T-helper 2 cell treated with Interferon-gamma antibody and Interleukin-4, amounts not matched to agents 5 μg/mL and 100 μg/mL, for 36 hours (primary cell): ENCODE data around the gene GRK2.

Source experiments
- DNase-seq: peaks from one replicate; pipeline ENCODE4 v3.0.0; 2021; ENCODE audit warnings: low spot score
- H3K27ac Mint-ChIP-seq: one replicate; pipeline ENCODE4 v1.8.0; 2021; ENCODE audit warnings: mild to moderate bottlenecking, mixed read lengths
- H3K27me3 Mint-ChIP-seq: one replicate; pipeline ENCODE4 v1.8.0; 2021; ENCODE audit warnings: low read depth, mixed read lengths
- H3K36me3 Mint-ChIP-seq: one replicate; pipeline ENCODE4 v1.8.0; 2021; ENCODE audit warnings: low read depth, mixed read lengths
- H3K4me1 Mint-ChIP-seq: one replicate; pipeline ENCODE4 v1.8.0; 2021; ENCODE audit warnings: low read depth, mixed read lengths
- H3K4me3 Mint-ChIP-seq: one replicate; pipeline ENCODE4 v1.8.0; 2022; ENCODE audit warnings: mild to moderate bottlenecking, moderate library complexity, mixed read lengths
- H3K9me3 Mint-ChIP-seq: one replicate; pipeline ENCODE4 v1.8.0; 2021; ENCODE audit warnings: mixed read lengths

Gene GRK2

DNA sequence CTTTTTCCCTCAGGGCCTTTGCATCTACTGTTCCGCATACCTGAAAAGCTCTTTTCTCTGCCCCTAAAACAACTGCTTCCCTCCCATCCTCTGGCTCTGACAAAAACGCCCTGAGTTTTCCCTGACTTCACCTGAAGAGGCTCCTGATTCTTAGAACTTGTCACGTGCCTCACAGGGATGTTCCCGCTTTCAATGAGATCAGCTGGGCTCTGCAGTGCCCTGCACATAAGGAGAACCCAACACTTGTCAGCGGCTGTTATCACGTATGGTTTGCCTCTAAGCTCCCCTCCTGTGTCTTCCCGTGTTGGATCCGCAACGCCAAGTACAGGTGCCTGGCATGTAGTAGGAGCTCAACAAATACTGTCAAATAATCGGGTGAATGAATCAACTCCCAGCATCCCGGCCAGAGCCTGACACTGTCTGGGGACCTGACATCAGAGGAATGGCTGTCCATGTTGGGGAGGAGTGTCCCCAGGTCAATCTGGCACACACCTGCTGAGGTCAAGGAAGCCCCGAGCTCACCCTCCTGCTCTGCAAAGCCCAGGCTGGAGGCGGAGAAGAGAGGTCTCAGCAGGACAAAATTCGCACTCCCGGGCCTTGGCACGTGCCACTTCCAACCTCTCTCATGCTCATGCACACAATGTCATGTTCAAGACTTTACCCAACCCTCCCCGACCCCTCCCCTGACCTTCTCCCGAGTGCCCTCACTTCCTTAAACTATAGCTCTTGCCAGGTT is 4.2 kb upstream of the GRK2 start:
- H3K4me1 Mint-ChIP-seq: peaks cover 38% of the 10 kb centered on the region
- DNase-seq: no peak
- H3K4me3 Mint-ChIP-seq: peak overlapping the region; percentile 74
- no peaks in the 10 kb centered on the region for H3K9me3 Mint-ChIP-seq
- no peaks in the 10 kb centered on the region for H3K27me3 Mint-ChIP-seq
- peaks cover 8% of the 10 kb centered on the region for H3K36me3 Mint-ChIP-seq
- peak overlapping the region; percentile 81 for H3K27ac Mint-ChIP-seq

DNA sequence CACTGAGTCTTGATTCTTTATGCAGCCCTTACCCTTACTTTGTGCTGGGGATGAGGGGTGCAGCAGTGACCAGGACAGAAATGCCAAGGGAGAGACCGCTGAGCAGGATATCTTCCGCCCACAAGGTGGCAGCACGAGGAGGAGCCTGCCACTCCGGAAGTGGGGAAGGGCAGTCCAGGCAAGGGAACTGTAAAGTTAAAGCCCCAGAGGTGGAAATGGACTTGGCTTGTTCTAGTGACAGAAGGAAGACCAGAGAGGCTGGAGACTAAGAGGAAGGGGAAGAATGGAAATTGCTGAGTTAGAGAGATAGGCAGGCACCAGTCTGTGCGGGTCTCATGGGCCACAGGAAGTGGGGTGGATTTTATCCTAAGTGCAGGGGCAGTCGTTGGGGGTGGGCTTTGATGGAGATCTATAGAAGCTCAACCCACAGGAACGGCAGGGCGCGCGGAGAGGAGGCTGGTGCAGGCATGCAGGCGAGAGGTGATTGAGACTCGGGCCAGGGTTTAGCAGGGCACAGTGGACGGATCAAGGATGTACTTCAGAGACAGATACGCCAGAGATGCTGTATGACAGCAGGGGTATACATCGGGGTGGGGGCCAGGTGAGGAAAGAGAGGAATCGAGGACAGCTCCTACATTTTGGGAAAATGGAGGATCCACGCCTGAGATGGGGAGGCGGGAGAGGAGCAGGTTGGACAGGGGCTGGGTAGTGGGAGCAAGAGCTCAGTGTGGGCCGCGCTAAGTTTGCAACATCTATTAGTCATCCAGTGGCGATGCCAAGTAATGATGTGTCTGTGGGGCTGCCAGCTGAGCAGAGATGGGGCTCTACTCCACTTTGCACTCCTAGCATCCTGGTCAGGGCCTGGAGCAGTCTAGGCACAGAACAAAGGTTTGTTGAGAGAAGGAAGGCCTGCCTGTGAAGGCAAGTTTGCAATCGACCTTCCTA is 3.3 kb upstream of the GRK2 start:
- H3K4me3 Mint-ChIP-seq: peak overlapping the region; percentile 70
- H3K4me1 Mint-ChIP-seq: peaks cover 38% of the 10 kb centered on the region
- peaks cover 14% of the 10 kb centered on the region for H3K36me3 Mint-ChIP-seq
- H3K27me3 Mint-ChIP-seq: no peaks in the 10 kb centered on the region
- no peaks in the 10 kb centered on the region for H3K9me3 Mint-ChIP-seq
- peak overlapping the region; percentile 81 for H3K27ac Mint-ChIP-seq
- peak; percentile 72 for DNase-seq

DNA sequence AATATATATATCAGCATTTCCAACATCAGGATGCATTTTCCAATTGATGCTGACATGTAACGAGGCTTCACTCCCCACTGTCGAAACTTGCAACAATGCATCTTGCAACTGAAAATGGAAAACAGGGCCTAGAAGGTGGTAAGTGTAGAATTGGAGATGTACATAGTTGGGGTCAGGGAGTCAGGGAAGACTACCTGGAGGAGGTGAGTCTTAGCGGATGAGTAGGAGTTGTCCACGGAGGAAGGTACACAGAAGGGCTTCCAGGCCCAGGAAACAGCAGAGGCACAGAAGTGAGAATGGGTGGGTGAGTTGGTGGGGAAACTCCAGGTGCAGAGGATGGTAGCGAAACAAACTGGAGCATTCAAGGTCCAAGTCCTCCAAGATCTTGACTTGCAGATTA is 2.0 kb upstream of the GRK2 start:
- peak overlapping the region; percentile 29 for H3K4me3 Mint-ChIP-seq
- H3K36me3 Mint-ChIP-seq: peaks cover 25% of the 10 kb centered on the region
- no peaks in the 10 kb centered on the region for H3K27me3 Mint-ChIP-seq
- H3K4me1 Mint-ChIP-seq: peaks cover 38% of the 10 kb centered on the region
- H3K27ac Mint-ChIP-seq: peak overlapping the region; percentile 50
- DNase-seq: no peak
- H3K9me3 Mint-ChIP-seq: no peaks in the 10 kb centered on the region

DNA sequence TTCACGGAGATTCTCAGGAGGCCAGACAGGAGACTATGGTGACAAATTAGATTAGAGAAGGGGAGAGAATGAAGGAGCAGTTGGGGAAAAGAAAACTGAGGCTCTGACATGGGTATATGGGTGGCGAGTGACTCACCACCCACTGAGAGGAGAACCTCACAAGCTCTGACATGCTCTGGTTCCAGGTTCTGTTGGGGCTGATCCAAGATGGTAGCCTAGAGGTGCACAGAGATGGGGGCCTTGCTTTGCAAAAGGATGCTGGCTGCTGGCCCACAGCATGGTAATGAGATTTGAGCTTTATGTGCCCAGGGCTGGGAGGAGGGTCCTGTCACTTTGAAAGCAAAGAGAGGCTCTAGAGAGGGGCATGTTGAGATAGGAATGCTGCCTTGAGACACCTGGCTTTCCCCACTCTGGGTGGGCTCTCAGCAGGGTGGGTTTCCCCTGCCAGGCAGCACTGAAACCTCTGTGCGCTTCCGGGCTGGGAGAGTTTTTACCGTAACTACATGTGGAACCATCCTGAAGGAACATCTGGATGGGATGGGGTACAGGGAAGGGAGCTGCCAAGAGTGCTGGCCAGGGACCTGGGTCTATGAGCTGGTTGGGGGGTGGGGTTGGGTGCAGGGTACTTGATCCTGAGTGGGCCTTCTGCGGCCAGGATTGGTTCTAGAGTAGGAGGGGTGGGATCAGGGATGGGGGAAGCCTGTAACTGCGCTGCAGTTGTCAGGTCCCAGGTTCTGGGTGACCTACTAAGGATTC is 1.2 kb upstream of the GRK2 start:
- H3K27ac Mint-ChIP-seq: peak overlapping the region; percentile 58
- peaks cover 33% of the 10 kb centered on the region for H3K36me3 Mint-ChIP-seq

DNA sequence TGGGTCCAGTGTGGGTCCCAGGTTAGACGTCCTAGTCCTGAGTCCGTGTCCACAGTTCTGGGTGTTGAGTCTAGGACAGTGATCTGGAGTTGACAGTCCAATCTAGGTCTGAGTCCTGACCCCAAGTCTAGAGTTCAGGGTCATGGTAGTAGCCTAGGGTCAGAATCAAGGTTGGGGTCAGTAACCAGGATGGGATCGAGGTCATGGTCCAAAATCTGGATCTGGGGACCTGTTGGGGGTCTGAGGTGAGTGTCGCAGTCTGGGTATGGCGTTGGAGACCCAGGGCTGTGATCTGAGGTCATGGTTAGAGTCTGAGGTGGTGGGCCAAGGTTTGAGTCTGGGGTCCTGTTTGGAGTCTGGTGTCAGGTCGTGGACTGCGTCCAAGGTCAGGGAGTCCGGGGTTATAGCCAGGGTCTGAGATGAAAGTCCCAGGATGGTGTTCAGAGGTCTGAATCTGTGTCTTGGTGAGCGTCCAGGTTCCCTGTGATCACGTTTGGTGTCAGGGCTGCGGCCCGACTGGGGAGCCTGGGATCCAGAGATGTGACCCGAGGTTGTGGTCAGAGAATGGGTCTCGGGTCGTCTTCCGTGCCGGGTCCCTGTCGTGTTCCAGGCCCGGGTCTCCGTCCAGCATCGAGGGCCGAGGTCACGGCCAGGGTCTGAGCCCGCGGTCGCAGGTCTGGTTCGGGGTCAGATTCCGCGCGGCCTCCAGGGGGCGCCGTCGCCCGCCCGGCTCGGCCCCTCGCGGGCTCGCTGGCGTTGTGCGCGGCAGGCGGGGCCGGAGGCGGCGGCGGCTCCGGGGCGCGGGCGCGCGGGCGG is 432 bp upstream of the GRK2 start:
- Mint-ChIP-seq H3K36me3 (peaks cover 41% of the 10 kb centered on the region), H3K27ac (peak overlapping the region; percentile 77), H3K9me3 (no peaks in the 10 kb centered on the region), H3K4me3 (peak overlapping the region; percentile 74), H3K27me3 (no peaks in the 10 kb centered on the region), H3K4me1 (peaks cover 48% of the 10 kb centered on the region)
- DNase-seq: peak; percentile 83

More for the DNA sequence above, 1.2 kb upstream of the GRK2 start:
- no peaks in the 10 kb centered on the region for H3K27me3 Mint-ChIP-seq
- peaks cover 41% of the 10 kb centered on the region for H3K4me1 Mint-ChIP-seq
- peak overlapping the region; percentile 74 for H3K4me3 Mint-ChIP-seq
- no peaks in the 10 kb centered on the region for H3K9me3 Mint-ChIP-seq
- no peak for DNase-seq

DNA sequence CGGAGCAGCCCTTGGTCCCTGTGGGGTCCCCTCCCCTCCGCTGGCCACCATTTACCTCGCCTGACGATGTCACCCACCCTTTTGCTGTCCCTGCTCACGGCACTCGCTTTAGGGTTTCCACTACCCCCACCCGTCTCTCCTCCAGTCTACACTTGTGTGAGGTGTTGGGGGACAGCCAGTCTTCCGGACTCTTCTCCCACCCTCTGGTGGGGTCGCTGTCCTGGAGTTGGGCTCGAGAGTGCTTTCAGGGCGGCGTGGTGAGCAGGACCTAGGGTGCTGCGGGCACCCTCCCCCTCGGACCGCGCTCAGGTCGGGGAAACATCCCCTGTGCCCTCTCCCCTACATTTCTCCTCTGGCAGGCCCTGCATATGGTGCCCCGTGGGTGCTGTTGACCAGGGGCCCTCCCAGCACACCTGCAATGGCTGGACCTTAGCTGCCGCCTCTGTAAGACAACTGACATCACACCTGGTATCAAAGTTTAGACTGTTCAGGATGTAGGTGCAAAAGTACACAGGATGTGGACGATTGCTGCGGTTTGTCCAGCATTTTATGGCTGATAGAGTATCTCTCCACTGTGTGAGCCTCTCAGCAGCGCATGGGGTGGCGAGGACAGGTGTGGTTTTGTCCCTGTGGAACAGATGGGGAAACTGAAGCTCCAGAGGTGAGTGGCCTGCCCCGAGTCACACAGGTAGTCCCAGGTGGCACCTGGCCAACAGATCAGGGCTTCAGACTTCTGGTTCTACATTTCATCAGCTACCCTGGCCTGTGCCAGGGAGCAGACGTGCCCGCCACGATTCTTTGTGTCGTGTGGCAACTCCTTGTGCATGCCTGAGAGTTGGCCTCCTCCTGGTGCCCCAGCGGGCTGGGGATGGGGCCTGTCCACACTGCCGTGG is 1.2 kb downstream of the GRK2 start:
- peaks cover 56% of the 10 kb centered on the region for H3K4me1 Mint-ChIP-seq
- no peak for DNase-seq
- peaks cover 57% of the 10 kb centered on the region for H3K36me3 Mint-ChIP-seq
- H3K4me3 Mint-ChIP-seq: peak overlapping the region; percentile 98
- no peaks in the 10 kb centered on the region for H3K9me3 Mint-ChIP-seq
- H3K27ac Mint-ChIP-seq: peak overlapping the region; percentile 95
- H3K27me3 Mint-ChIP-seq: no peaks in the 10 kb centered on the region

DNA sequence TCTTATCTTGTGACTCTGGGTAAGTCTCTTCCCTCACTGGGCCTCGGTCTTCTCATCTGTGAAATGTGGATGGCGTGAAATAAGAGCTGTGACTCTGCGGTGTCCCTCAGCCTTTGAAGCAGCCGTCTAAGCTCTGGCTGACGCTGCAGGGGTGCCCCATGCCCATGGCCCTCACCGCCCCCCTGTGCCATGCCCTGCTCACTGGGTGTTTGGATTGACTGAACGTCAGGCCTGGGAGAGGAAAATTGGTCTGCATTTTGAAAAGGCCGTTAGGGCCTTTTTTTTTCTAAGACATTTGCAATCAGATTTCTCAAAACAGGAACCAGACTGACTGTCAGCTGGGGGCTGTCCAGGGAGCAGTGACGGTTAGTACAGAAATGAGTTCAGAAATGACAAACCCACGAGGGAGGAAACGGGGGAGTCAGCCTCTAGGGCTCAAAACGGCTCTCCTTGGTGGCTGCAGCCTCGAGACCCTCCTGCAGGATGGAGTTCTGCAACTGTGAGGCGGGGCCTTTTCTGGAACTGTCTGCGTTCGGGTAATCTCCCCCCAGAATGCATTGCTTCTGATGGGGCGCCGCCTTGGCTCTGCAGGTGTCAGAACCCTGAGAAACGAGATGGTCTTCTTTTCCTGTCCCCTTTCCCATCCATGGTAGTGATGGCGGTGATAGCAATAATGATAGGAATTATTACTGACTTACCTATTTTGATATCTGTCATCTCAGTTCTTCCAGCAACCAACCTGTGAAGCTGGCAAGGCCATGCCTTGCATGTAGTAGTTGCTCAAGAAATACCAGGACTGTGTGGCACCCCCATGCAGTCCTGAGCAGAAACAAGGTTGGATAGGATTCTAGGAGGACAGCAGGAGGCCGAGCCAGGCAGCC is 2.0 kb downstream of the GRK2 start:
- H3K4me3 Mint-ChIP-seq: peak overlapping the region; percentile 98
- no peaks in the 10 kb centered on the region for H3K27me3 Mint-ChIP-seq
- H3K36me3 Mint-ChIP-seq: peaks cover 64% of the 10 kb centered on the region
- peak; percentile 83 for DNase-seq
- H3K27ac Mint-ChIP-seq: peak overlapping the region; percentile 95
- H3K9me3 Mint-ChIP-seq: no peaks in the 10 kb centered on the region
- H3K4me1 Mint-ChIP-seq: peaks cover 52% of the 10 kb centered on the region

DNA sequence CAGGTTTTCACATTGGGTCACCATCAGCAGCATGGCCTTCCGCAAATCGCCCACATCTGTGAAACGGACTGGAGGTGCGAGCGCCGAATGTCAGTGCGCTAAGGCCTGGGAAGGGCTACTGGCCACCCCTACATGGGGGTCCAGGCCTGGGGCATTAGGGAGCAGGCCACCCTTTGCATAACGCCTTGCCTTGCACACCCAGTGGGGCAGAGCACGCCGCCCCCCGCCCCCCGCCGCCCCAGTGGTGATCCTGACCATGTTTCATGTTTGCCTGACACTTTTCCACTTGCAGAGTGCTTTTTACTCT is 2.6 kb downstream of the GRK2 start:
- H3K4me1 Mint-ChIP-seq: peaks cover 50% of the 10 kb centered on the region
- no peaks in the 10 kb centered on the region for H3K9me3 Mint-ChIP-seq
- peak overlapping the region; percentile 95 for H3K27ac Mint-ChIP-seq
- peaks cover 64% of the 10 kb centered on the region for H3K36me3 Mint-ChIP-seq
- no peaks in the 10 kb centered on the region for H3K27me3 Mint-ChIP-seq
- no peak for DNase-seq
- H3K4me3 Mint-ChIP-seq: peak overlapping the region; percentile 98

DNA sequence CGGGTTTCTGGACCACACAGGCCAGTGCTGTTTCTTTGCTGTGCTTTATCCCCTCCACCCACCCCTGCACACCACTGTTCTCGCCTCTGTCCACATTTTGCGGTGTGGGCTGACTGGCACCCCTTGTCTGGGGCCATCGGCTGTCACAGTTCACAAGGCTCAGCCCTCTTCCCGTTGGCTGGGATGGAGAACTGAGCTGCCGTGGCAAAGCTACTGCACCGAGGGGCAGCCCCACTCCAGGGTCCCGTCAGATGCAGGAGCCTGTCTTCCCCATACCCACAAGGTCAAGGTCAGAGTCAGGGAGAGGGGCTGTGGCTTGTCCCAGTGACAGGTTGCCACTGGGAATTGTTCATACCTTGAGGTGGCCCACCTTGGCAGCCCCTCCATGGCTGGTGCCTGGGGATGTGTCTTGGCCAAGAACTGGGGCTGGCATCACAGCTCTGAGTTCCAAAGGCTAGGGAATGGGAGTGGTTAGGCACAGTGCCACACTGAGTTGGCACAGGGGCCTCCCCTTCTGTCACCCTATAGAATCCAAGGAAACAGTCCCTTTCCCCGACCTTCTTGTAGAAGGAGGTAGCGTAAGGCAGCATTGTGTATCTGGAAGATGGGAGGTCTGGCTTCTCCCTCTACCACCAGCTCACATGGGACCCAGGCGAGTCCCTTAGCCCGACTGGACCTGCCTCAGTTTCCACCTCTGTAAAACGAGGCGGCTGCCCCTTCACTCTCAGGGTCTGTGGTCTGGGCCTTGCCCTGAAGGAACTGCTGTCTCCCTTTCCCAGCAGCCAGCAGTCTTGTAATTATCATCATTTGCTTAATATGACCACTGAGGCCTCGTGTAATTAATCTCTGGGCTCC is 3.4 kb downstream of the GRK2 start:
- Mint-ChIP-seq H3K4me3 (peak overlapping the region; percentile 98), H3K27ac (peak overlapping the region; percentile 95), H3K27me3 (no peaks in the 10 kb centered on the region), H3K36me3 (peaks cover 66% of the 10 kb centered on the region), H3K9me3 (no peaks in the 10 kb centered on the region), H3K4me1 (peaks cover 45% of the 10 kb centered on the region)
- DNase-seq: no peak

DNA sequence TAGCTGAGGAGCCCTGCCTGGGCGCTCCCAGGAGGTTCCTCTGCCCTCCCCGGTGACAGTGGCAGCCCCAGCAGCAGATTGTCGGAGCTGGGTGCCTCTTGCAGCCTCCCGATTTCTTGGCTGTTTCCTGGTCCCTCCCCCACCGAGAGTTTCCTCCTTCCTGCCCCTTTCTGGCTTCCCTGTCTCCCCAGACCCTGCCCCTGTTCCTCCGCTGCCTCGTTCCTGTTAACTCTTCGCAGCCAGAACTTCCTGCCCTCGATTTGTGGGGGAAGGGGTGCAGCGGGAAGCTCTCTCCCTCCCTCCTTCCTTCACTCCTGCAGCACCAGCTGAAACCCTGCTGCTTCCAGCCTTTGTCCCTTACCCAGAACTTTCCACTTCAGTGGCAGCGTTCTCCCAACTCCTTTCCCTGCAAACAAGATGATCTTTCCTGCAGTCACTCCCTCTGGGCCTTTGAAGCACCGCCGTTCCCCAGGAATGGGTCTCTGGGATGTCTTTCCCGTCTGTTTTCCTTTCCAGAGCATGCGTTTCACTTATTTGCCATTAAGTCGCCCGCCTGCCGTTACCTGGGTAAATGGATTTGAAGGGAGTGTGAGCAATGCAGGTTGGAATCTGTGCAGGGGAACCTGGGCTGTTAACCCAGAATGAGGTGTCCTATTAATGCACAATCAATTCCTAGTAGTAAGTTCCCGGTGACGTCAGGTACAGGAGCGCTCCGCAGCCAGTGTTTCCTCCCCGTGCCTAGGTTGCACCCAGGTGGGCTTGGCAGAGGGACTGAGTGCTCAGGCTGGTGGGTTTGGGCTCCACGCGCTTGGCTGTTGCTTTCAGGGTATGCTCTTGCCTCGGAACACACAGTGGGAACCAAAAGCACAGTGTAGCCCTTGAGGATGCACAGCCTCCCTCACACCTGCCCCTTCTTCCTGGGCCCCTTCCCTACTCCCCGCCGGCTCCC is 4.3 kb downstream of the GRK2 start:
- Mint-ChIP-seq H3K9me3 (no peaks in the 10 kb centered on the region), H3K27ac (peak overlapping the region; percentile 95), H3K27me3 (no peaks in the 10 kb centered on the region), H3K4me3 (peak overlapping the region; percentile 98), H3K36me3 (peaks cover 68% of the 10 kb centered on the region), H3K4me1 (peaks cover 44% of the 10 kb centered on the region)
- DNase-seq: no peak
